GM18505 (cell line): ENCODE measurements around the gene SLC6A3.

ENCODE experiments used
- ATAC-seq: cut with Tn5 transposase; IDR thresholded peaks from one replicate; pipeline ENCODE4 v1.9.1; 2021; ENCODE audit not compliant: unreplicated experiment
- POLR2A ChIP-seq: IDR thresholded peaks from 4 replicates; pipeline ENCODE4 v1.6.1; 2011; ENCODE audit warnings: borderline replicate concordance; ENCODE audit not compliant: insufficient read depth, insufficient read length; ENCODE audit errors: extremely low read depth

SLC6A3 gene

GRCh38 chr5:1352231-1353219 is 92.7 kb downstream of the SLC6A3 start:
- ATAC-seq, result no peak
- no peak for TF ChIP-seq POLR2A

- TF ChIP-seq POLR2A, result no peak
- no peak for ATAC-seq
Measured at GRCh38 chr5:1351156-1351555, 94.1 kb downstream of the SLC6A3 start.

- no peak for ATAC-seq
- no peak for TF ChIP-seq POLR2A
Measured at GRCh38 chr5:1349246-1349645, 96.0 kb downstream of the SLC6A3 start.

- no peak for ATAC-seq
Measured at GRCh38 chr5:1348986-1349245, 96.3 kb downstream of the SLC6A3 start.

DNA sequence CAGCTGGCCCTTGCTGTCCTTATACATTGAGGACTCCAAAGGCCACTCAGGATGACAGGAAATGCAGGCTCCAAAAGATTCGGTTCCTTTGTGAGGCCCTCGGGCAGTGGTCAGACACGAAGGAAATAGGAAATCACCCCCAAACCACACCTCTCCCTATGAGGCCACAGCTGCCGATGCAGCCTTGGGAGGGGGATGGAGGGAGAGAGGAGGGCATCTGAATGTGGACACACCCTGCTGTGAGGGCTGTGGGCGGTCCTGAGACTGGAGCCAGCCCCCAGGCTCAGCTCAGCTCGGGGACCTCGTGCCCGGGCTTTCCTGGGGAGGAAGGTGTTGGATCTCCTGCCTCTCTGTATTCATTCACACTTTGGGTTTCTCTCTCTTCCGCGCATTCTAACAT is 97.7 kb downstream of the SLC6A3 start:
- no peak for ATAC-seq

More at GRCh38 chr5:1348986-1349245, 96.3 kb downstream of the SLC6A3 start:
- no peak for TF ChIP-seq POLR2A

DNA sequence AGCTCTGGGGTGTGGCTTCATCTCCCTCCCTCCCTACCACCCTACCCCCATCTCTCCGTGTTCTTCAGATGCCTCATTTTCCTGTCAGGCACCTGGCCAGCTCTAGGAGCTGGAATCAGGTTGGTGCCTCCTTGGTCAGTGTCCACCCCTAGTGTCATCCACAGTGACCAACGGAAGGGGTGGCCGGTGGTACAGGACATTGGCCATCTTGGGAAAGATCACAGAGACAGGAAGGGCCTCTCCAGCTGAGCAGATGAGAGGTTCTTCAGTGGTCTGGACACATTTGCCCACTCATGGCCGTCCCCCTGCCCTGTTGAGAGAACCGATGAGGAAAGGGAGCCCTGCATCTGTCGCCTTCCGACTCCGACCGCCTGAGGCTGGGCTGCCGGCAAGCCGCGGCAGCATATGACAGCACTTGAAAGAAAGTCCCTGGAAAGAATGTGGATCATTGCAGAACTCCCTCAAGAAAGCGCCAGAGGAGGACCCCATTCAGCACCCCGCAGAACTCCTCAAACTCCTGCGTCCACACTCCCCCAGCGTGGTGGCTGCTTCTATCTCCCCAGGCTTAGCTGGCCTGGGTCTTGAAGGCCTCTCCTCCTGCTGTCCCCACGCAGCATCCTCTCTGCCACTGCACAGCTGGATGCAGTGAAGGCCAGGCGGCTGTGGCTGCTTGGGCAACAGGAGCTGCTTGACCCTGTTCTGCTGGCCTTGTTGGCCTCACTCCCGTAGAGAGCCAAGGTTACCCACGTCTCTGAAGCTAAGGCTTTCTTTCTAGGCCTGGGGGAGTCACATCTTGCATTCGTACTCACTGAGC is 98.4 kb downstream of the SLC6A3 start:
- ATAC-seq, result no peak
- TF ChIP-seq POLR2A, result no peak

More for the DNA sequence above, 97.7 kb downstream of the SLC6A3 start:
- no peak for TF ChIP-seq POLR2A

- ATAC-seq, result no peak
- no peak for TF ChIP-seq POLR2A
Measured at GRCh38 chr5:1345876-1346626, 99.2 kb downstream of the SLC6A3 start.

GRCh38 chr5:1344975-1345838 is 100.0 kb downstream of the SLC6A3 start, which contains the start of gene CLPTM1L:
TSS of gene CLPTM1L (minus strand) at chr5:1345099. CDS start at chr5:1344841, 258 bp downstream.
- peak; percentile 79 for TF ChIP-seq POLR2A
- ATAC-seq, result peak; percentile 78

- peak; percentile 29 for ATAC-seq
- TF ChIP-seq POLR2A, result no peak
Measured at GRCh38 chr5:1343931-1344901, 101.0 kb downstream of the SLC6A3 start.

DNA sequence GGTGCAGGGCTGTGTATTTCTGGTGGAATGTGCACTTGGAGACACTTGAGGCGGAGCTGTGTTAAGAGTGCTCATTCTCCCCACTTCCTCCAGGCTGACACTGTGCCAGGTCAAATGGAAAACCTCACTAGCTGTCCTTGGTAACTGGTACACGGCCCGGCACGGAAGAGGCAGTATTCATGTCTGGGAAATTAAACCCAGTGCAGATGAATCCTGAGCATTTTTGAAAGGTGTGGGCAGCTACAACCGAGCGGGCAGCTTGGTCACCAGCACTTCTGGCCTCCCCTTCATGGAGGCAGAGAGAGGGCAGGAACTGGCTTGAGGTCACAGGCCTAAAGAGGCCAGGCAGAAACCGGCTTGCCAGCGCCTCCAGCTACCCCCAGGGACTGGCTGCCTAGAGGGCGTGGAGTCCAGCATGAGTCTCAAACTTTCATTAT is 101.9 kb downstream of the SLC6A3 start:
- no peak for TF ChIP-seq POLR2A
- no peak for ATAC-seq
